C1 segment of cervical spinal cord (tissue), 14 donors: ENCODE data around the gene PC.

Experiments
- DNase-seq, 14 donors: peaks; one replicate each; lab custom pipeline; 2025; lab: John Stamatoyannopoulos, UW

PC gene

GRCh38 chr11:66953081-66953833, 4.9 kb downstream of the PC start:
- DNase-seq: no peak

GRCh38 chr11:66951927-66952337, 6.3 kb downstream of the PC start:
- peak in 2 of 14 donors; percentile 25 to 41 for DNase-seq

GRCh38 chr11:66951135-66951534, 7.0 kb downstream of the PC start:
- no peak for DNase-seq

- peak in 2 of 14 donors; percentile 34 to 68 for DNase-seq
Observed at GRCh38 chr11:66950112-66950535, 8.1 kb downstream of the PC start.

GRCh38 chr11:66938582-66939135, 19.5 kb downstream of the PC start:
- no peak for DNase-seq

- no peak for DNase-seq
Observed at GRCh38 chr11:66937193-66937733, 20.9 kb downstream of the PC start.

- DNase-seq: no peak
Observed at GRCh38 chr11:66936311-66936711, 21.9 kb downstream of the PC start.

- DNase-seq: peak in 1 of 14 donors; percentile 24
Observed at GRCh38 chr11:66934950-66935779, 23.0 kb downstream of the PC start.

- no peak for DNase-seq
Observed at GRCh38 chr11:66933531-66933930, 24.7 kb downstream of the PC start.

GRCh38 chr11:66932543-66932942, 25.6 kb downstream of the PC start:
- DNase-seq: no peak

GRCh38 chr11:66929753-66930152, 28.4 kb downstream of the PC start:
- no peak for DNase-seq

- no peak for DNase-seq
Observed at GRCh38 chr11:66924272-66924671, 33.9 kb downstream of the PC start.

- DNase-seq: no peak
Observed at GRCh38 chr11:66922551-66922950, 35.6 kb downstream of the PC start.

GRCh38 chr11:66920978-66921784, 37.0 kb downstream of the PC start:
- DNase-seq: peak in 1 of 14 donors; percentile 27

GRCh38 chr11:66919923-66920322, 38.3 kb downstream of the PC start:
- peak in 6 of 14 donors; percentile 25 to 50 (median 37) for DNase-seq

GRCh38 chr11:66918741-66919140, 39.4 kb downstream of the PC start:
- DNase-seq: no peak

- DNase-seq: peak in 1 of 14 donors; percentile 49
Observed at GRCh38 chr11:66915866-66916265, 42.3 kb downstream of the PC start.

GRCh38 chr11:66915046-66915832, 42.9 kb downstream of the PC start:
- peak in 6 of 14 donors; percentile 21 to 88 (median 36) for DNase-seq

- DNase-seq: no peak
Observed at GRCh38 chr11:66914505-66914904, 43.7 kb downstream of the PC start.

GRCh38 chr11:66912911-66913310, 45.3 kb downstream of the PC start:
- peak in 11 of 14 donors; percentile 21 to 81 (median 69) for DNase-seq
